PC-9 (cell line): ENCODE data around the gene TTI1.

Source experiments
- EZH2 ChIP-seq: fragments of 200-600 bp; sonication (generic); IDR thresholded peaks from 2 replicates; pipeline ENCODE4 v1.8.0; 2017; ENCODE audit warnings: antibody characterized with exemption, low read depth
- TF ChIP-seq, protein P1 (sequence below): fragments of 200-600 bp; sonication (generic); conservative IDR thresholded peaks from 2 replicates; pipeline ENCODE4 v1.6.1; 2017; ENCODE audit warnings: mixed run types, antibody characterized with exemption, mild to moderate bottlenecking, moderate library complexity

DNA sequence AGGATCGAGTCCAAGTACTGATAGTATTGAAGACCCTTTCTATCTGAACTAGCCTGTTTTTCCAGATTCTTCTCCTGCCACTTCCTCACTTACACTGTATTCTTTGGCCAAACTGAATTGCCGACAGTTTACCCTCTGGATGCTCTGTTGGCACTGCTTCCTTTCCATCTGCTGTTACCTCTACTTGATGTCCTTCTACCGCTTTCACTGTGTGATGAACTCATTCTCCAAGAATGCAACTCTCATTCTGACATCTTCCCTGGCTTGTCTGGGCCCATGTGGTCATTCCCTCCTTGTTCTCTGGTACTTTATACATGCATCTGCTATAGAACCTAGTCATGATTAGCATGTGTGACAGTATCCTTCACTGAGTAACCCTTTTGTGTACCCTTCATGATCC lies 16.5 kb upstream of the TTI1 start:
- TF ChIP-seq, protein P1, sequence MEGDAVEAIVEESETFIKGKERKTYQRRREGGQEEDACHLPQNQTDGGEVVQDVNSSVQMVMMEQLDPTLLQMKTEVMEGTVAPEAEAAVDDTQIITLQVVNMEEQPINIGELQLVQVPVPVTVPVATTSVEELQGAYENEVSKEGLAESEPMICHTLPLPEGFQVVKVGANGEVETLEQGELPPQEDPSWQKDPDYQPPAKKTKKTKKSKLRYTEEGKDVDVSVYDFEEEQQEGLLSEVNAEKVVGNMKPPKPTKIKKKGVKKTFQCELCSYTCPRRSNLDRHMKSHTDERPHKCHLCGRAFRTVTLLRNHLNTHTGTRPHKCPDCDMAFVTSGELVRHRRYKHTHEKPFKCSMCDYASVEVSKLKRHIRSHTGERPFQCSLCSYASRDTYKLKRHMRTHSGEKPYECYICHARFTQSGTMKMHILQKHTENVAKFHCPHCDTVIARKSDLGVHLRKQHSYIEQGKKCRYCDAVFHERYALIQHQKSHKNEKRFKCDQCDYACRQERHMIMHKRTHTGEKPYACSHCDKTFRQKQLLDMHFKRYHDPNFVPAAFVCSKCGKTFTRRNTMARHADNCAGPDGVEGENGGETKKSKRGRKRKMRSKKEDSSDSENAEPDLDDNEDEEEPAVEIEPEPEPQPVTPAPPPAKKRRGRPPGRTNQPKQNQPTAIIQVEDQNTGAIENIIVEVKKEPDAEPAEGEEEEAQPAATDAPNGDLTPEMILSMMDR: no peak
- TF ChIP-seq EZH2: no peak
